H1 (cell line): ENCODE results near the gene FBXO7. TPM values are rescaled to one million over a fixed set of nuclear protein-coding genes. Genes with fewer than 3 reads are reported as not detected.

Source experiments
- CTCF ChIA-PET: fragments of 300-600 bp; sonication (Branson Sonifier 250); formaldehyde crosslinking; loops from one replicate; lab custom pipeline; 2021; ENCODE audit not compliant: partially characterized antibody; lab: Charles Lee
- POLR2A ChIA-PET: fragments of 300-600 bp; sonication (Branson Sonifier 250); formaldehyde crosslinking; loops from one replicate; lab custom pipeline; 2021; ENCODE audit warnings: inconsistent platforms; ENCODE audit not compliant: partially characterized antibody; lab: Charles Lee
- DNase-seq, 2 experiments: peaks; one replicate each; pipeline versions ENCODE4 v3.0.0 to v3.0.0-alpha.2; 2010 to 2022; ENCODE audit warnings: low spot score in 2 of 2, low read depth in 1 of 2, mixed read lengths in 1 of 2
- FAIRE-seq: peaks from 2 replicates; lab custom pipeline; 2011; peaks lifted over from hg19 to GRCh38; lab: Jason Lieb, UNC
- H2AFZ ChIP-seq: 2 replicates; pipeline ENCODE4 v1.8.1; 2012; ENCODE audit warnings: low read length, inconsistent platforms
- H2AK5ac ChIP-seq: 2 replicates; pipeline ENCODE4 v1.6.1; 2013; ENCODE audit warnings: low read depth, low read length
- H2BK120ac ChIP-seq: replicated peaks from 2 replicates; pipeline ENCODE3; 2013; ENCODE audit warnings: low read depth, low read length, inconsistent platforms
- H2BK12ac ChIP-seq: 2 replicates; pipeline ENCODE4 v1.6.1; 2013; ENCODE audit warnings: low read depth, low read length
- H2BK15ac ChIP-seq: 2 replicates; pipeline ENCODE4 v1.6.1; 2013; ENCODE audit warnings: low read length
- H2BK20ac ChIP-seq: 2 replicates; pipeline ENCODE4 v1.6.1; 2013; ENCODE audit warnings: low read length
- H2BK5ac ChIP-seq: 2 replicates; pipeline ENCODE4 v1.6.1; 2013; ENCODE audit warnings: low read depth, low read length
- H3K14ac ChIP-seq: 2 replicates; pipeline ENCODE4 v1.6.1; 2013; ENCODE audit warnings: inconsistent platforms; ENCODE audit not compliant: insufficient read length
- H3K18ac ChIP-seq: 2 replicates; pipeline ENCODE4 v1.6.1; 2013; ENCODE audit warnings: low read length; ENCODE audit errors: extremely low read depth
- H3K23ac ChIP-seq: 2 replicates; pipeline ENCODE4 v1.6.1; 2013; ENCODE audit warnings: inconsistent platforms; ENCODE audit not compliant: insufficient read length
- H3K23me2 ChIP-seq: 2 replicates; pipeline ENCODE4 v1.6.1; 2013; ENCODE audit warnings: low read depth, low read length
- H3K27ac ChIP-seq: 2 replicates; pipeline ENCODE4 v1.6.1; 2011; ENCODE audit warnings: low read depth, low read length, inconsistent platforms
- H3K27me3 ChIP-seq, 4 experiments: replicated peaks in 1 of 4; 1 replicate in 1 of 4; 2 replicates in 3 of 4; pipeline versions ENCODE4 v1.6.1 to v1.8.1; 2011 to 2013; ENCODE audit warnings: low read length in 3 of 4, mild to moderate bottlenecking in 3 of 4, inconsistent platforms in 2 of 4, mixed read lengths in 2 of 4, moderate library complexity in 1 of 4; ENCODE audit not compliant: control insufficient read depth in 3 of 4, insufficient read depth in 3 of 4; ENCODE audit errors: extremely low read depth in 1 of 4
- H3K36me3 ChIP-seq, 4 experiments: 2 replicates each; pipeline versions ENCODE4 v1.6.1 to v1.8.1; 2011 to 2013; ENCODE audit warnings: mild to moderate bottlenecking in 4 of 4, low read length in 3 of 4, moderate library complexity in 2 of 4, control low read depth in 1 of 4, inconsistent platforms in 1 of 4; ENCODE audit not compliant: insufficient read depth in 4 of 4, control insufficient read depth in 2 of 4
- H3K4ac ChIP-seq: replicated peaks from 2 replicates; pipeline ENCODE3; 2013; ENCODE audit warnings: low read length, low read depth, mixed read lengths, inconsistent platforms; ENCODE audit not compliant: insufficient read length
- H3K4me1 ChIP-seq, 4 experiments: replicated peaks in 1 of 4; 1 replicate in 1 of 4; 2 replicates in 3 of 4; pipeline versions ENCODE4 v1.6.1 to v1.8.1; 2011 to 2013; ENCODE audit warnings: low read length in 3 of 4, inconsistent platforms in 2 of 4, mixed read lengths in 1 of 4; ENCODE audit not compliant: insufficient read depth in 4 of 4, control insufficient read depth in 3 of 4
- H3K4me2 ChIP-seq, 2 experiments: 2 replicates each; pipeline versions ENCODE4 v1.6.1 to v1.8.1; 2011 to 2013; ENCODE audit warnings: low read depth in 2 of 2, low read length in 2 of 2, control low read depth in 1 of 2, inconsistent platforms in 1 of 2, mild to moderate bottlenecking in 1 of 2; ENCODE audit not compliant: insufficient read depth in 1 of 2
- H3K4me3 ChIP-seq, 4 experiments: fragments of 200-600, 300-600 bp in 1 of 4; sonication (generic), shearing (Covaris generic), sonication (Bioruptor Twin) in 1 of 4; 2 replicates each; pipeline versions ENCODE4 v1.5.1 to v1.8.1; 2011 to 2016; ENCODE audit warnings: low read length in 4 of 4, low read depth in 3 of 4, control low read depth in 2 of 4, inconsistent platforms in 2 of 4, mild to moderate bottlenecking in 2 of 4, mixed read lengths in 1 of 4, moderate library complexity in 1 of 4; ENCODE audit not compliant: insufficient read depth in 2 of 4; ENCODE audit errors: extremely low read depth in 1 of 4
- H3K56ac ChIP-seq: replicated peaks from 2 replicates; pipeline ENCODE3; 2013; ENCODE audit warnings: low read depth, mild to moderate bottlenecking, mixed read lengths, low read length, inconsistent platforms; ENCODE audit not compliant: insufficient read length
- H3K79me1 ChIP-seq: 2 replicates; pipeline ENCODE4 v1.6.1; 2013; ENCODE audit warnings: low read depth, low read length, control low read depth
- H3K79me2 ChIP-seq, 2 experiments: 2 replicates each; pipeline versions ENCODE4 v1.6.1 to v1.8.1; 2012 to 2013; ENCODE audit warnings: low read length in 2 of 2, mild to moderate bottlenecking in 2 of 2, inconsistent platforms in 1 of 2; ENCODE audit not compliant: insufficient read depth in 2 of 2, control insufficient read depth in 1 of 2
- H3K9ac ChIP-seq, 4 experiments: replicated peaks in 1 of 4; 1 replicate in 1 of 4; 2 replicates in 3 of 4; pipeline versions ENCODE4 v1.6.1 to v1.8.1; 2011 to 2013; ENCODE audit warnings: low read depth in 3 of 4, low read length in 3 of 4, control low read depth in 2 of 4, mild to moderate bottlenecking in 2 of 4, moderate library complexity in 2 of 4, inconsistent platforms in 1 of 4; ENCODE audit errors: extremely low read depth in 1 of 4
- H3K9me3 ChIP-seq, 2 experiments: 2 replicates each; pipeline versions ENCODE4 v1.6.1 to v1.8.1; 2012 to 2013; ENCODE audit warnings: mild to moderate bottlenecking in 2 of 2, moderate library complexity in 2 of 2, control low read depth in 1 of 2, inconsistent platforms in 1 of 2, low read depth in 1 of 2, low read length in 1 of 2, mixed read lengths in 1 of 2; ENCODE audit not compliant: insufficient read depth in 2 of 2
- H4K20me1 ChIP-seq, 2 experiments: replicated peaks in 1 of 2; 2 replicates each; pipeline versions ENCODE3 to v1.8.1; 2011 to 2013; ENCODE audit warnings: inconsistent platforms in 2 of 2, low read length in 2 of 2, mild to moderate bottlenecking in 1 of 2; ENCODE audit not compliant: insufficient read depth in 2 of 2, control insufficient read depth in 1 of 2
- H4K5ac ChIP-seq: 2 replicates; pipeline ENCODE4 v1.6.1; 2013; ENCODE audit warnings: low read length, low read depth, mixed read lengths, inconsistent platforms; ENCODE audit not compliant: insufficient read length
- H4K8ac ChIP-seq: 2 replicates; pipeline ENCODE4 v1.8.0; 2013; ENCODE audit warnings: mild to moderate bottlenecking, moderate library complexity, low read length, inconsistent platforms; ENCODE audit not compliant: insufficient read depth; ENCODE audit errors: extremely low read depth
- H4K91ac ChIP-seq: replicated peaks from 2 replicates; pipeline ENCODE3; 2013; ENCODE audit warnings: low read length, mixed read lengths, inconsistent platforms; ENCODE audit not compliant: insufficient read length
- CHD2 ChIP-seq: IDR thresholded peaks from 2 replicates; pipeline ENCODE4 v1.6.1; 2012; ENCODE audit warnings: low read length, improper control_type of control experiment
- WGBS, 2 experiments: shearing (Covaris generic) in 1 of 2; methylation state at CpG; one replicate each; pipeline versions ENCODE4 v1.1.6 to v1.1.7; 2013 to 2015; ENCODE audit warnings: low lambda C conversion rate in 2 of 2, mixed read lengths in 2 of 2, inconsistent platforms in 1 of 2, low coverage in 1 of 2, missing lambda C conversion rate in 1 of 2; ENCODE audit not compliant: insufficient replicate concordance in 2 of 2, insufficient coverage in 1 of 2, insufficient read length in 1 of 2; ENCODE audit errors: extremely low coverage in 1 of 2, missing lambda C conversion rate in 1 of 2; 5-methylcytosine and 5-hydroxymethylcytosine counted together
- polyA plus RNA-seq, 7 experiments: library from polyadenylated mRNA; depleted of rRNA in 3 of 7; stranded (reverse) in 5 of 7; unstranded in 2 of 7; fragments of >200 nt in 5 of 7; fragments of 200-250 nt in 2 of 7; gene quantifications; 1 replicate in 5 of 7; 2 replicates in 1 of 7; 4 replicates in 1 of 7; pipeline versions ENCODE4 v1.2.1 to v1.2.3, GENCODE V29; 2011 to 2013; ENCODE audit warnings: missing spikeins in 2 of 7, mixed read lengths in 2 of 7
- total RNA-seq: library from RNA; stranded (reverse); fragmentation: NEBNext Ultra II Directional; extraction: Animal tissue kit (Norgen Biotek cat#: 25700); gene quantifications from 2 replicates; pipeline ENCODE4 v1.2.1, GENCODE V29; 2021

Gene FBXO7
- total and polyA plus RNA-seq, 2 of the 8 experiments (the other 6 are each of a cell fraction or from before 2014, with no cell fraction given) = 62.7 to 76.1 TPM

GRCh38 chr22:32448980-32449379 lies 25.6 kb upstream of the FBXO7 start:
- no peaks in the 10 kb centered on the region for H3K79me2 ChIP-seq
- no peak overlapping the region for H4K5ac ChIP-seq
- H3K4ac ChIP-seq = no peak overlapping the region
- no peak overlapping the region for H3K4me3 ChIP-seq
- H3K23me2 ChIP-seq = no peaks in the 10 kb centered on the region
- H2AFZ ChIP-seq = no peak overlapping the region
- DNase-seq = no peak
- no peak overlapping the region for H2BK5ac ChIP-seq
- no peak for FAIRE-seq
- H2AK5ac ChIP-seq = no peak overlapping the region
- no peak overlapping the region for H2BK120ac ChIP-seq
- POLR2A ChIA-PET = interaction anchor here (0.5 kb wide), 1 partner anchor 25 kb away, joined by 3 read pairs; no protein-coding TSS in a partner anchor
- no peaks in the 10 kb centered on the region for H3K79me1 ChIP-seq
- peaks cover 0 to 2% of the 10 kb centered on the region in 2 experiments for H4K20me1 ChIP-seq
- no peak overlapping the region for H2BK12ac ChIP-seq
- no peaks in the 10 kb centered on the region for H3K4me1 ChIP-seq
- CTCF ChIA-PET = no interaction called here
- no peak overlapping the region for H3K9ac ChIP-seq
- no peak overlapping the region for H3K4me2 ChIP-seq
- no peak overlapping the region for H3K18ac ChIP-seq
- peaks cover 0 to 18% (median 6%) of the 10 kb centered on the region in 4 experiments; a peak in 3 of 7 replicates for H3K27me3 ChIP-seq
- no peak overlapping the region for H4K91ac ChIP-seq
- no peak overlapping the region for H3K14ac ChIP-seq
- H3K9me3 ChIP-seq = no peaks in the 10 kb centered on the region
- H2BK15ac ChIP-seq = no peak overlapping the region
- no peak overlapping the region for H3K27ac ChIP-seq
- no peak overlapping the region for H3K56ac ChIP-seq
- no peak overlapping the region for H3K23ac ChIP-seq
- H4K8ac ChIP-seq = no peak overlapping the region
- 79% methylated on average over 4 of the region's 4 CpGs; no CpG with 5 or more reads in 1 of the 2 experiments for WGBS, 2 experiments
- H2BK20ac ChIP-seq = no peak overlapping the region
- no peaks in the 10 kb centered on the region for H3K36me3 ChIP-seq
- no peak for TF ChIP-seq CHD2
